Lower leg skin (tissue), 3 donors: ENCODE results near the gene CIB4.

ENCODE experiments used
- CTCF ChIP-seq, 3 donors: fragments of 450-650 bp; IDR thresholded peaks; one replicate each; pipeline ENCODE4 v1.5.1; 2016; ENCODE audit warnings: antibody characterized with exemption in 3 of 3, mild to moderate bottlenecking in 3 of 3, moderate library complexity in 2 of 3
- POLR2A ChIP-seq, 2 donors: fragments of 450-650 bp; IDR thresholded peaks; one replicate each; pipeline ENCODE4 v1.6.1; 2016 to 2017; ENCODE audit warnings: antibody characterized with exemption in 2 of 2, mild to moderate bottlenecking in 1 of 2, moderate library complexity in 1 of 2

DNA sequence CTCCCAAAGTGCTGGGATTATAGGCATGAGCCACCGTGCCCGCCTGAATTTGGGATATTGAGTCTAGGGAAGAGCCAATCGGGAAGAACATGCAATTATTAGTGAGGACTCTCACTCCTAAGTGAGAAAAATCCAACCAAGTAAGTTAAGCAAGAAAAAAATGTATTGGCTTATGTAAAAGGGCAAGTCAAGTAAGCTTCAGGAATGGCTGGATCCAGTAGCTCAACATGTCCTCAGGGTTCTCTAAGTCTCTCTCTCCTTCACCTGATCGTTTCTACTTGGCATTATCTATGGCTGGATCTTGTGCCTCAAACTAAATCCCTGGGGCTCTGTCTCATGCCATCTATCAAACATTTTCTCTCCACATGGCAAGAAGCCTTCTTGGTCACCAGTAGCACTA, 16.1 kb upstream of the CIB4 start:
- TF ChIP-seq CTCF (IDR thresholded peaks at IDR 0.05) (no peak), POLR2A (IDR thresholded peaks at IDR 0.05) (no peak)
